GM12878 (cell line): ENCODE results near the gene MAGI1. TPM values are rescaled to one million over a fixed set of nuclear protein-coding genes. Genes with fewer than 3 reads are reported as not detected.

ENCODE experiments used
- ATAC-seq: fragments of 200-7000 bp; cut with Tn5 transposase; 3 replicates; pipeline ENCODE4 v1.9.1; 2020; ENCODE audit warnings: mild to moderate bottlenecking, moderate library complexity
- BruUV-seq: library from RNA; stranded (reverse); fragments of 400-500 nt; replicated peaks from 2 replicates; lab custom pipeline; 2021; lab: Mats Ljungman, UMichigan
- CTCF ChIA-PET: fragments of 300-600 bp; sonication (Branson Sonifier 250); formaldehyde crosslinking; extraction: SDS; loops from one replicate; lab custom pipeline; 2021; ENCODE audit warnings: inconsistent platforms; lab: Yijun Ruan, JAX
- POLR2A ChIA-PET: fragments of 350-600 bp; formaldehyde crosslinking; extraction: SDS; loops from one replicate; lab custom pipeline; 2021; ENCODE audit warnings: inconsistent platforms; lab: Charles Lee
- RAD21 ChIA-PET: fragments of 300-600 bp; sonication (Branson Sonifier 250); formaldehyde crosslinking; loops from one replicate; lab custom pipeline; 2023; ENCODE audit warnings: antibody characterized with exemption; ENCODE audit not compliant: unreplicated experiment; lab: Charles Lee
- SMC1A ChIA-PET: fragments of 300-600 bp; sonication (Branson Sonifier 250); formaldehyde crosslinking; loops from one replicate; lab custom pipeline; 2023; ENCODE audit not compliant: unreplicated experiment, uncharacterized antibody; lab: Charles Lee
- DNase-seq: peaks from one replicate; pipeline ENCODE4 v3.0.0-alpha.2; 2011; ENCODE audit warnings: low read depth, low spot score
- FAIRE-seq: peaks from 3 replicates; lab custom pipeline; 2011; peaks lifted over from hg19 to GRCh38; lab: Jason Lieb, UNC
- H2AFZ ChIP-seq: 2 replicates; pipeline ENCODE4 v1.6.0; 2011; ENCODE audit warnings: low read depth, low read length, control low read depth; ENCODE audit not compliant: control insufficient read depth
- H3K27ac ChIP-seq: 2 replicates; pipeline ENCODE4 v1.5.1; 2011; ENCODE audit warnings: control low read depth; ENCODE audit not compliant: control insufficient read depth, insufficient read depth
- H3K27me3 ChIP-seq, 2 experiments: replicated peaks in 1 of 2; 2 replicates each; pipeline versions ENCODE4 v1.6.0 to v1.6.1; 2011; ENCODE audit warnings: low read length in 1 of 2; ENCODE audit not compliant: control insufficient read depth in 2 of 2, insufficient read depth in 2 of 2
- H3K36me3 ChIP-seq, 2 experiments: 2 replicates each; pipeline ENCODE4 v1.5.1; 2011; ENCODE audit warnings: low read length in 1 of 2; ENCODE audit not compliant: control insufficient read depth in 2 of 2, insufficient read depth in 2 of 2
- H3K4me1 ChIP-seq: 2 replicates; pipeline ENCODE4 v1.6.1; 2011; ENCODE audit warnings: mild to moderate bottlenecking, low read length, moderate library complexity, mixed read lengths; ENCODE audit not compliant: control insufficient read depth, insufficient read depth
- H3K4me2 ChIP-seq: 2 replicates; pipeline ENCODE4 v1.6.0; 2011; ENCODE audit warnings: control low read depth; ENCODE audit not compliant: control insufficient read depth, insufficient read depth
- H3K4me3 ChIP-seq: fragments of 200-600 bp; sonication (generic); 2 replicates; pipeline ENCODE4 v1.5.1; 2016
- H3K79me2 ChIP-seq: 2 replicates; pipeline ENCODE4 v1.6.0; 2011; ENCODE audit warnings: low read length; ENCODE audit not compliant: control insufficient read depth, insufficient read depth
- H3K9ac ChIP-seq: 2 replicates; pipeline ENCODE4 v1.8.0; 2011; ENCODE audit warnings: low read length, control low read depth, mixed read lengths; ENCODE audit not compliant: control insufficient read depth, insufficient read depth
- H3K9me3 ChIP-seq: replicated peaks from 3 replicates; pipeline ENCODE4 v1.5.1; 2011; ENCODE audit warnings: mild to moderate bottlenecking, low read length; ENCODE audit not compliant: control insufficient read depth, insufficient read depth
- H4K20me1 ChIP-seq: 2 replicates; pipeline ENCODE4 v1.6.0; 2011; ENCODE audit not compliant: control insufficient read depth, insufficient read depth
- BACH1 ChIP-seq: fragments of 450-650 bp; IDR thresholded peaks from 2 replicates; pipeline ENCODE4 v1.6.1; 2017; ENCODE audit warnings: mild to moderate bottlenecking, borderline replicate concordance
- CHD1 ChIP-seq: IDR thresholded peaks from 2 replicates; pipeline ENCODE4 v1.6.1; 2012; ENCODE audit warnings: low read depth, low read length, improper control_type of control experiment
- CHD2 ChIP-seq: IDR thresholded peaks from 2 replicates; pipeline ENCODE4 v1.6.1; 2011; ENCODE audit warnings: low read depth, low read length, improper control_type of control experiment, borderline replicate concordance
- CHD4 ChIP-seq: fragments of 200-600 bp; sonication (generic); IDR thresholded peaks from 2 replicates; pipeline ENCODE4 v1.6.1; 2016; ENCODE audit warnings: mild to moderate bottlenecking
- CUX1 ChIP-seq: IDR thresholded peaks from 2 replicates; pipeline ENCODE4 v1.6.1; 2012; ENCODE audit warnings: improper control_type of control experiment, low read depth, low read length; ENCODE audit not compliant: insufficient replicate concordance
- DPF2 ChIP-seq: fragments of 450-650 bp; IDR thresholded peaks from 2 replicates; pipeline ENCODE4 v1.6.1; 2017; ENCODE audit warnings: mild to moderate bottlenecking
- FOS ChIP-seq: IDR thresholded peaks from 3 replicates; pipeline ENCODE4 v1.6.1; 2011; ENCODE audit warnings: borderline replicate concordance; ENCODE audit not compliant: insufficient read length; ENCODE audit errors: extremely low read depth
- IKZF1 ChIP-seq: fragments of 450-650 bp; conservative IDR thresholded peaks from 2 replicates; pipeline ENCODE4 v1.6.1; 2017; ENCODE audit warnings: antibody characterized with exemption, mild to moderate bottlenecking
- MEF2B ChIP-seq: fragments of 450-650 bp; IDR thresholded peaks from 2 replicates; pipeline ENCODE4 v1.6.1; 2018; ENCODE audit warnings: mild to moderate bottlenecking, moderate library complexity; ENCODE audit not compliant: partially characterized antibody, poor library complexity, severe bottlenecking
- MTA2 ChIP-seq: fragments of 450-650 bp; IDR thresholded peaks from 2 replicates; pipeline ENCODE4 v1.6.1; 2016; ENCODE audit warnings: low read depth, mild to moderate bottlenecking, moderate library complexity
- MTA3 ChIP-seq: IDR thresholded peaks from 2 replicates; pipeline ENCODE4 v1.6.1; 2012; ENCODE audit warnings: low read length, inconsistent platforms, borderline replicate concordance
- POLR2A ChIP-seq: IDR thresholded peaks from 2 replicates; pipeline ENCODE4 v1.6.1; 2011; ENCODE audit warnings: low read depth, mild to moderate bottlenecking, low read length
- RCOR1 ChIP-seq: conservative IDR thresholded peaks from 2 replicates; pipeline ENCODE4 v1.6.1; 2012; ENCODE audit warnings: low read depth, low read length, improper control_type of control experiment
- SP1 ChIP-seq: IDR thresholded peaks from one replicate; pipeline ENCODE4 v1.6.1; 2011; ENCODE audit warnings: low read depth, low read length
- ZNF687 ChIP-seq: fragments of 450-650 bp; IDR thresholded peaks from 2 replicates; pipeline ENCODE4 v1.6.1; 2017; ENCODE audit warnings: mild to moderate bottlenecking, moderate library complexity
- WGBS: methylation state at CpG from one replicate; pipeline ENCODE4 v1.1.6; 2016; ENCODE audit warnings: low lambda C conversion rate; ENCODE audit not compliant: insufficient replicate concordance, insufficient coverage; ENCODE audit errors: missing lambda C conversion rate; 5-methylcytosine and 5-hydroxymethylcytosine counted together
- in situ Hi-C: fragments of 300-500 bp; cut with MboI; formaldehyde crosslinking; loops from 9 replicates; pipeline ENCODE4 v1.14.3; 2018; ENCODE audit warnings: mixed read lengths
- intact Hi-C: fragments of 100-400 bp; cut with micrococcal nuclease; formaldehyde crosslinking; loops from one replicate; pipeline ENCODE4 v1.14.2; 2022; ENCODE audit not compliant: unreplicated experiment
- polyA plus RNA-seq, 11 experiments: library from polyadenylated mRNA; depleted of rRNA in 4 of 11; unstranded in 6 of 11; stranded (reverse) in 5 of 11; fragments of >200 nt; fragmentation: Nextera tagmentation in 4 of 11; fragmentation: Illumina TruSeq in 1 of 11; extraction: Ambion mirVana in 4 of 11; extraction: Trizol in 1 of 11; gene quantifications; 1 replicate in 1 of 11; 2 replicates in 10 of 11; pipeline versions ENCODE4 v1.2.1 to v1.2.3, GENCODE V29; 2011 to 2016; ENCODE audit warnings: inconsistent platforms in 2 of 11, missing spikeins in 2 of 11, low read depth in 1 of 11
- total RNA-seq, 4 experiments: library from RNA; depleted of rRNA in 3 of 4; stranded (reverse); fragments of >200 nt in 3 of 4; fragmentation: Illumina TruSeq in 1 of 4; extraction: Trizol in 1 of 4; gene quantifications; 2 replicates each; pipeline versions ENCODE4 v1.2.1 to v1.2.3, GENCODE V29; 2013 to 2021
- TF ChIP-seq, protein P1 (sequence below): fragments of 450-650 bp; IDR thresholded peaks from 2 replicates; pipeline ENCODE4 v1.6.1; 2016; ENCODE audit warnings: mild to moderate bottlenecking

Gene MAGI1
- total and polyA plus RNA-seq, 10 of the 15 experiments (the other 5 are each of a cell fraction or from before 2014, with no cell fraction given) = 0.02 to 3.3 (median 0.29) TPM; not detected in 1

DNA sequence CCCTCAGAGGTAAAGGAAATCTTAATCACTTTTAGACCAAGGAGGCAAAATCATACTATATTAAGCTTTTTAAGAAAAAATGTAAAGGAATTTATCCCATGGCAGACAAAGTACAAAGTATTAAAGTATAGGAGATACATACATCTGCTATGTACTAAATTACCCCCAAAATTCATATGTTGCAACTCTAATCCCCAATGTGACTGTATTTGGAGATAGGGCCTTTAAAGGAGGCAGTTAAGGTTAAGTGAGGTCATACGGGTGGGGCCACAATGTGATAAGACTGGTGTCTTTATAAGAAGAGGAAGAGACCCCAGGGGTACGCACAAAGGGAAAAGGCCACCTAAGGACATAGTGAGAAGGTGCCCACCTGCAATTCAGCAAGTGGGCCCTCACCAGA lies 693.9 kb downstream of the MAGI1 start:
- ChIA-PET RAD21 (no interaction called here), CTCF (interaction anchor here (0.8 to 1.1 kb wide), 2 partner anchors 9 to 93 kb away, joined by 3 read pairs; no protein-coding TSS in a partner anchor), SMC1A (interaction anchor here (0.9 kb wide), 1 partner anchor 88 kb away, joined by 4 read pairs; no protein-coding TSS in a partner anchor), POLR2A (no interaction called here)
- no peak for FAIRE-seq
- intact Hi-C loops = loop anchor here (5.0 kb wide), 2 partner anchors 387 to 813 kb away; no protein-coding TSS in a partner anchor
- WGBS = 13% methylated on average over 2 of the region's 2 CpGs
- no peaks in the 10 kb centered on the region; the same call in 2 of the 3 replicates for H3K9me3 ChIP-seq
- no peak overlapping the region for H3K27ac ChIP-seq
- H3K4me2 ChIP-seq = no peak overlapping the region
- no peak overlapping the region for H3K9ac ChIP-seq
- ATAC-seq = no peak
- no peaks in the 10 kb centered on the region for H3K36me3 ChIP-seq
- no peaks in the 10 kb centered on the region for H3K79me2 ChIP-seq
- in situ Hi-C loops = no loop called here
- no peak overlapping the region for H2AFZ ChIP-seq
- H3K4me3 ChIP-seq = no peak overlapping the region
- no peaks in the 10 kb centered on the region for H3K4me1 ChIP-seq
- H4K20me1 ChIP-seq = no peaks in the 10 kb centered on the region
- no TSS peak for BruUV-seq
- no peaks in the 10 kb centered on the region; a peak in 1 of 4 replicates for H3K27me3 ChIP-seq
- DNase-seq = no peak
- TF ChIP-seq, protein P1, sequence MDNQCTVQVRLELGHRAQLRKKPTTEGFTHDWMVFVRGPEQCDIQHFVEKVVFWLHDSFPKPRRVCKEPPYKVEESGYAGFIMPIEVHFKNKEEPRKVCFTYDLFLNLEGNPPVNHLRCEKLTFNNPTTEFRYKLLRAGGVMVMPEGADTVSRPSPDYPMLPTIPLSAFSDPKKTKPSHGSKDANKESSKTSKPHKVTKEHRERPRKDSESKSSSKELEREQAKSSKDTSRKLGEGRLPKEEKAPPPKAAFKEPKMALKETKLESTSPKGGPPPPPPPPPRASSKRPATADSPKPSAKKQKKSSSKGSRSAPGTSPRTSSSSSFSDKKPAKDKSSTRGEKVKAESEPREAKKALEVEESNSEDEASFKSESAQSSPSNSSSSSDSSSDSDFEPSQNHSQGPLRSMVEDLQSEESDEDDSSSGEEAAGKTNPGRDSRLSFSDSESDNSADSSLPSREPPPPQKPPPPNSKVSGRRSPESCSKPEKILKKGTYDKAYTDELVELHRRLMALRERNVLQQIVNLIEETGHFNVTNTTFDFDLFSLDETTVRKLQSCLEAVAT = no peak
- TF ChIP-seq RCOR1 (no peak), CUX1 (no peak), CHD4 (no peak), CHD1 (no peak), IKZF1 (no peak), CHD2 (no peak), SP1 (no peak), MTA2 (no peak), DPF2 (no peak), BACH1 (no peak), FOS (no peak), MEF2B (no peak), ZNF687 (no peak), MTA3 (no peak), POLR2A (no peak)
